GM10266 (cell line): ENCODE data around the gene CRISPLD2.

Experiments
- DNase-seq: peaks from one replicate; pipeline ENCODE4 v3.0.0; 2012; ENCODE audit errors: extremely low spot score
- CTCF ChIP-seq: IDR thresholded peaks from 2 replicates; pipeline ENCODE4 v1.5.1; 2012; ENCODE audit warnings: mild to moderate bottlenecking, low read depth; ENCODE audit not compliant: control insufficient read depth, insufficient read depth; ENCODE audit errors: missing control alignments

CRISPLD2 gene

GRCh38 chr16:84876873-84877606 lies 57.3 kb downstream of the CRISPLD2 start:
- TF ChIP-seq CTCF, result no peak
- DNase-seq, result no peak

- TF ChIP-seq CTCF, result no peak
- DNase-seq, result no peak
These were observed 59.0 kb downstream of the CRISPLD2 start for GRCh38 chr16:84878770-84879169.

DNA sequence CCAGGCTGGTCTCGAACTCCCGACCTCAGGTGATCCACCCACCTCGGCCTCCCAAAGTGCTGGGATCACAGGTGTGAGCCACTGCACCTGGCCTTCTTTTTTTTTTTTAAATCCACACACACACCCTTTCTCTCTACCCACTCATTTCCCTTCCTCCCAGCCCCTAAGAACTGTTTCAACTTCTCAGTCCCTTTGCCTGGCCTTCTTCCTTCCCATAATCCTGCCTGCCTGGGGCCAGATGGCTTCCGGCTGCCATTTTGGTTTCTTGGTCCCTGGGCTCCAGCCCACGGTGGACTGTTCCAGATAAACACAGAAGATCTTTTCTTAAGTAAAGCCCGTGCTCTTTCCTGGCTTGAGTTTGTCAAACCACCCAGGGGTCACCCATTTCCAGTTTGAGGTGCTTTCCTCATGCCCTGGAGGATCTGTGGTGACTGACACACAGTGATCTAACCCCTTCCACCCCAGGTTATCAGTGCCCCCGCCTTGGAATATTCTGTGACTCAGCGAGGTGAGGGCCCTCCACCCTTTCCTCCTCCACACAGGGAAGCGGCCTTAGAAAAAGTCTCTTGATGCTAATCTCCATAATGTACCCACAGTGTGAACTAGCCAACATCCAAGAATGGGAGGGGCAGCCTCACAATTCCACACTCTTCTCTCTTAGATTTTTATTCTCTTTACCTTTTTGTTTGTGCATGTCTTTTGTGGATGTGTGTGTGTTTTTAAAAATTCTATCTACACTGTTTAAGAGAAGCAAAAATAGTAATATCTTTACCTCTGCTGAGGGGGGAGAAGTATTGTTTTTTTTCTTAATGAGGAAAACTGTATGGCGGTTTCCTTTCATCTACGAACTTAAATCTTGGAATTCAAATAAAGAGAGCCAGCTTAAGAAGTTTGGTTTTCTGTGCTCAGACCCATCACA lies 60.0 kb downstream of the CRISPLD2 start:
- DNase-seq, result no peak
- TF ChIP-seq CTCF, result no peak

GRCh38 chr16:84881702-84882521 lies 62.1 kb downstream of the CRISPLD2 start:
- no peak for DNase-seq
- TF ChIP-seq CTCF, result no peak

- no peak for DNase-seq
These were observed 63.5 kb downstream of the CRISPLD2 start for GRCh38 chr16:84883301-84883700.

GRCh38 chr16:84884246-84884595 lies 64.4 kb downstream of the CRISPLD2 start:
- no peak for TF ChIP-seq CTCF
- no peak for DNase-seq

More at GRCh38 chr16:84883301-84883700, 63.5 kb downstream of the CRISPLD2 start:
- no peak for TF ChIP-seq CTCF
